HFFc6 (cell line): Measurements from ENCODE around the gene TNFAIP2. TPM values are rescaled to one million over a fixed set of nuclear protein-coding genes. Genes with fewer than 3 reads are reported as not detected.
A peak's percentile ranks its signal among the peaks of the same experiment; 100 is the strongest.

Experiments used
- DNase-seq: peaks from one replicate; pipeline ENCODE4 v3.0.0-alpha.2; 2018
- H3K27ac Mint-ChIP-seq: 2 replicates; pipeline ENCODE4 v1.8.0; 2020; ENCODE audit warnings: mild to moderate bottlenecking, mixed read lengths
- H3K27me3 Mint-ChIP-seq: 2 replicates; pipeline ENCODE4 v1.8.0; 2021; ENCODE audit warnings: mild to moderate bottlenecking, moderate library complexity, mixed read lengths; ENCODE audit not compliant: insufficient read depth
- H3K36me3 Mint-ChIP-seq: 2 replicates; pipeline ENCODE4 v1.8.0; 2021; ENCODE audit warnings: low read depth, mixed read lengths
- H3K4me1 Mint-ChIP-seq: 2 replicates; pipeline ENCODE4 v1.8.0; 2020; ENCODE audit warnings: low read depth, mixed read lengths
- H3K4me3 Mint-ChIP-seq: 2 replicates; pipeline ENCODE4 v1.8.0; 2020; ENCODE audit warnings: mild to moderate bottlenecking, moderate library complexity, mixed read lengths
- H3K9me3 Mint-ChIP-seq: 2 replicates; pipeline ENCODE4 v1.8.0; 2020; ENCODE audit warnings: mild to moderate bottlenecking, mixed read lengths
- total RNA-seq, 6 experiments: library from RNA; stranded (reverse); fragmentation: NEBNext Ultra II Directional; extraction: Animal tissue kit (Norgen Biotek cat#: 25700); gene quantifications; 2 replicates in 1 of 6; 3 replicates in 5 of 6; pipeline ENCODE4 v1.2.3, GENCODE V29; 2021
- TF ChIP-seq, protein P1 (sequence below): fragments of 200-600 bp; sonication (generic); IDR thresholded peaks from 2 replicates; pipeline ENCODE4 v1.5.0; 2021; ENCODE audit warnings: antibody characterized with exemption, mild to moderate bottlenecking

Gene TNFAIP2
- total RNA-seq, 6 experiments from 2014 or later, result 44.7 to 59.6 (median 46.4) TPM

DNA sequence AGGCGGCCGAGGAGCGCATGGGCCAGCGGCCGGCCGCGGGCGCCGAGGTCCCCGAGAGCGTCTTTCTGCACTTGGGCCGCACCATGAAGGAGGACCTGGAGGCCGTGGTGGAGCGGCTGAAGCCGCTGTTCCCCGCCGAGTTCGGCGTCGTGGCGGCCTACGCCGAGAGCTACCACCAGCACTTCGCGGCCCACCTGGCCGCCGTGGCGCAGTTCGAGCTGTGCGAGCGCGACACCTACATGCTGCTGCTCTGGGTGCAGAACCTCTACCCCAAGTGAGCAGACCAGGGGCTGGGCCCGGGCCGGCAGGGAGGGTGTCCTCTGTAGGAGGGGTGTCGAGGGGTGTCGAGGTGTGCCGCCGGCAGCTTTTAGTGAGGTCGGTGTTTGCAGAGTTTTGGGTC lies 4.1 kb downstream of the TNFAIP2 start:
- peaks cover 31% of the 10 kb centered on the region for H3K4me1 Mint-ChIP-seq
- H3K36me3 Mint-ChIP-seq, result no peaks in the 10 kb centered on the region
- H3K9me3 Mint-ChIP-seq, result no peaks in the 10 kb centered on the region
- TF ChIP-seq, protein P1, sequence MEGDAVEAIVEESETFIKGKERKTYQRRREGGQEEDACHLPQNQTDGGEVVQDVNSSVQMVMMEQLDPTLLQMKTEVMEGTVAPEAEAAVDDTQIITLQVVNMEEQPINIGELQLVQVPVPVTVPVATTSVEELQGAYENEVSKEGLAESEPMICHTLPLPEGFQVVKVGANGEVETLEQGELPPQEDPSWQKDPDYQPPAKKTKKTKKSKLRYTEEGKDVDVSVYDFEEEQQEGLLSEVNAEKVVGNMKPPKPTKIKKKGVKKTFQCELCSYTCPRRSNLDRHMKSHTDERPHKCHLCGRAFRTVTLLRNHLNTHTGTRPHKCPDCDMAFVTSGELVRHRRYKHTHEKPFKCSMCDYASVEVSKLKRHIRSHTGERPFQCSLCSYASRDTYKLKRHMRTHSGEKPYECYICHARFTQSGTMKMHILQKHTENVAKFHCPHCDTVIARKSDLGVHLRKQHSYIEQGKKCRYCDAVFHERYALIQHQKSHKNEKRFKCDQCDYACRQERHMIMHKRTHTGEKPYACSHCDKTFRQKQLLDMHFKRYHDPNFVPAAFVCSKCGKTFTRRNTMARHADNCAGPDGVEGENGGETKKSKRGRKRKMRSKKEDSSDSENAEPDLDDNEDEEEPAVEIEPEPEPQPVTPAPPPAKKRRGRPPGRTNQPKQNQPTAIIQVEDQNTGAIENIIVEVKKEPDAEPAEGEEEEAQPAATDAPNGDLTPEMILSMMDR, result no peak
- H3K27ac Mint-ChIP-seq, result no peak overlapping the region
- no peak for DNase-seq
- no peak overlapping the region for H3K4me3 Mint-ChIP-seq
- peaks cover 2% of the 10 kb centered on the region; the same call in 1 of the 2 replicates for H3K27me3 Mint-ChIP-seq

DNA sequence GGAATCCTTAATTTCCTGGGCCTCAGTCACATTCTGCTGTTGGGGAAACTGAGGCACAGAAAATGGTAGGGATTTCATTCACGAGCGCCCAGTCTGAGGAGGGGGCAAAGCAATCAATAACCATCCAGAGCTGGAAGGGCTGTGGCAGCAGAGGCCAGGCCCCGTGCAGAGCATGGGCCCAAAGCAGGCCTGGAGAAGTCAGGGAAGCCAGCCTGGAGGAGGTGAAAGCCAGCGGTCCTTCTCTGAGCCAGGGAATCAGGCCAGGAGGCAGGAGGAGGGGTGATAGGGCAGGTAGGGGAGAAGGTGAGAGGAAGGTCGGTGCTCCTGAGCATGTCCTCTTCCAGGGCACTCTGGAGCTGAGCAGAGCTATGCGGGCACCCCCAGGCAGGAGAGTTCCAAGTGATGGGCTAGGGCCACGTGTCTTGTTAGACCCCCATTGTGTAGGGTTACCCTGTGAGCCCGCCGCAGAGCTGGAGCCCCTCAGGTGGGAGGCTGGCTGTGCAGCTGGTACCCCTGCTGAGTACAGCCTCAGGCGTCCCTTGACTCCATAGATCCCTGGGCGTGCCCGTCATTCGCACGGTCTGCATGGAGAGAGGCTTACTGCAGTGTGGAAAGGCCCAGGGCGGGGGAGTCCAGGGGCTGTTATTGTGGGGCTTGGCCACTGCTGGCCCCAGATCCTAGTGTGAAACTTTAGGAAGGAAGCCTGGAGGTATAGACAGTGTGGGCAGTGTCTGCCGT lies 4.8 kb downstream of the TNFAIP2 start:
- peaks cover 2% of the 10 kb centered on the region; the same call in 1 of the 2 replicates for H3K27me3 Mint-ChIP-seq
- H3K9me3 Mint-ChIP-seq, result no peaks in the 10 kb centered on the region
- DNase-seq, result no peak
- peak overlapping the region; percentile 48; the same call in 1 of the 2 replicates for H3K27ac Mint-ChIP-seq
- TF ChIP-seq, protein P1, result no peak
- H3K4me3 Mint-ChIP-seq, result no peak overlapping the region
- H3K36me3 Mint-ChIP-seq, result peaks cover 5% of the 10 kb centered on the region; the same call in 1 of the 2 replicates
- peaks cover 31% of the 10 kb centered on the region for H3K4me1 Mint-ChIP-seq

DNA sequence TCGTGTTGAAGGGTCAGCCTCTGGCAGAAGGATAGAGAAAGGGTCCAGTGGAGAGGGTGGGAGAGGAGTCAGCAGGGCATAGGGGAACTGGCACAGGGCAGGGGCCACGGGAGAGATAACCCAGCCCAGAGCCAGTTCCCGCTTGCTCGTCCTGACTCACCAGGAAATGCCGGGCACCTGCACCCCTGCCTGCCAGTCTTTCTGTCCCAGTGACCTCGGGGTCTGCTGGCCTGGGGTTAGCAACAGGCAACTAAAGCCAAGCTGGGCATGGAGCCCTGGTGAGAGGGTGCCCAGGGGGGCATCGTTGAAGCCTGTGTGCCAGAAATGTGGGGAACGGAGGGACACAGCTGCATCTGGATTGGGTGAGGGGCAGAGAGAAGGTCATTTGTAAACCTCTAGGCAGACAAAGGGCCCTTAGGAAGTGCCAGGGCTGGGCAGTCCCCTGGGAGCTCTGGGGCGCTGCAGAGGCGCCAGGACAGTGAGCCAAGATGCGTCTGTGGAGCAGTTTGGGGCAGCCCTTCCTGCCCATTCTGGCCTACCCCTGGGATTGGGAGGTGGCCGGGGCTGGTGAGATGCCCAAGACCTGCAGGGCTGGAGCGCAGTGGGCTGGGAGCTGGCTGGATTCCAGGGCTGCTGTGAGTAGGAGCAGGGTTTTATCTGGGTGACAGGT lies 5.5 kb downstream of the TNFAIP2 start:
- DNase-seq, result no peak
- Mint-ChIP-seq H3K27me3 (peaks cover 2% of the 10 kb centered on the region; the same call in 1 of the 2 replicates), H3K4me1 (peaks cover 31% of the 10 kb centered on the region), H3K4me3 (no peak overlapping the region), H3K9me3 (no peaks in the 10 kb centered on the region), H3K36me3 (peaks cover 5% of the 10 kb centered on the region; the same call in 1 of the 2 replicates), H3K27ac (peak overlapping the region; percentile 48; the same call in 1 of the 2 replicates)
- TF ChIP-seq, protein P1, result no peak

DNA sequence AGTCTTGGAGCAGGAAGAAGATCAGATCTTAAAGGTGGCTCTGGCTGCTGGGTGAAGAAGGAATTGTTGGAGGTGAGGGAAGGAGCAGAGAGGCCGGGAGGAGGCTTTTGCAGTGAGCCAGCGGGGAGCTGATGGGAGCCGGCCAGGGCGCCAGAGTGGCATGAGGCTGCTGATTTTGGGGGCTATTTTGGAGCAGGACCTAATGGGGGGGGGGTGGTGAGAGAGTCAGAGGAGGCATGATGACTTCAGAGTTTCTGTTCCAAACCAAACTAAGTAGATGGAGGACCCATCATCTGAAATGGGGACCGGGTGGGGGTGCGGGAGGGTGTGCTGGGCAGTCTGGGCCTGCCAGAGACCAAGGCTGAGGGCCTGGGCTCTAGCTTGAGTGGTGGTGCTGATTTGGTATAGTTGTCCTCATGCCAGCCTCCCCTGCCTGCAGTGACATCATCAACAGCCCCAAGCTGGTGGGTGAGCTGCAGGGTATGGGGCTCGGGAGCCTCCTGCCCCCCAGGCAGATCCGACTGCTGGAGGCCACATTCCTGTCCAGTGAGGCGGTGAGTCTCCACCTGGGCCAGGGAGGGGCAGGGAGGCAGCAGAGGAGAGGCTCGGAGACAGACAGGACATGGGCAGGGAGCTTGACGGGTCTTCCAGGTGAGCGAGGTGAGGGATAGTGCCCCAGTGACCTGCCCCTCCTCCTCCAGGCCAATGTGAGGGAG lies 6.2 kb downstream of the TNFAIP2 start:
- TF ChIP-seq, protein P1, result no peak
- Mint-ChIP-seq H3K4me3 (no peak overlapping the region), H3K4me1 (peaks cover 24% of the 10 kb centered on the region), H3K27me3 (peaks cover 2% of the 10 kb centered on the region; the same call in 1 of the 2 replicates), H3K36me3 (peaks cover 5% of the 10 kb centered on the region; the same call in 1 of the 2 replicates), H3K27ac (no peak overlapping the region), H3K9me3 (no peaks in the 10 kb centered on the region)
- DNase-seq, result no peak

DNA sequence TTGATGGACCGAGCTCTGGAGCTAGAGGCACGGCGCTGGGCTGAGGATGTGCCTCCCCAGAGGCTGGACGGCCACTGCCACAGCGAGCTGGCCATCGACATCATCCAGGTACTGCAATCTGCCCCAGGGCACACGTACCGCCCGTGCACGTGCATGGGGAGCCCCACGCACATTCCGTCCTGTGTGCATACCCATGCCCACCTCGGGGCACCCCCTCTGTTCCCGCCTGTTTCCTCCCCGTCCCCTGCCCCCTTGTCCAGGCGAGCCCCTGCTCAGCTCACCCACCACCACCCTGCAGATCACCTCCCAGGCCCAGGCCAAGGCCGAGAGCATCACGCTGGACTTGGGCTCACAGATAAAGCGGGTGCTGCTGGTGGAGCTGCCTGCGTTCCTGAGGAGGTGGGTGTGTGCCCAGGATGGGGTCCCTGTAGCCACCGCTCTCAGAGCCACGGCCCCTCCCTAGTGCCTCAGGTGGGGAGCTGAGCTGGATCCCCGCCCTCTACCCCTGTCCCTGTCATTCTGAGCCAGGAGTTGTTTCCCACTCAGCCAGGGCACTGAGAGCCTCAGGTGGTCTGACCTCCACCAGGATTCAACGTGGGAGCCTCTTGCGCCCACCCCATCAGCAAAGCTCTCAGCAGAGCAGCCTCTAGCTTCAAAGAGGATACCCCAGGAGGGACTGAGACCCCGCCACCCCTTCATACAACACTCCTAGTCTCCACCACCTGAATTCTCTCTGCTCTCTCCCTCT lies 6.9 kb downstream of the TNFAIP2 start:
- H3K4me1 Mint-ChIP-seq, result peaks cover 24% of the 10 kb centered on the region
- peaks cover 11% of the 10 kb centered on the region; the same call in 1 of the 2 replicates for H3K36me3 Mint-ChIP-seq
- DNase-seq, result no peak
- H3K9me3 Mint-ChIP-seq, result no peaks in the 10 kb centered on the region
- peaks cover 2% of the 10 kb centered on the region; the same call in 1 of the 2 replicates for H3K27me3 Mint-ChIP-seq
- no peak overlapping the region for H3K4me3 Mint-ChIP-seq
- TF ChIP-seq, protein P1, result no peak
- no peak overlapping the region for H3K27ac Mint-ChIP-seq
